Keratinocyte (primary cell): ENCODE data around the gene SDCCAG8. TPM values are rescaled to one million over a fixed set of nuclear protein-coding genes. Genes with fewer than 3 reads are reported as not detected.

ENCODE experiments used
- DNase-seq: peaks from one replicate; pipeline ENCODE4 v3.0.0-alpha.2; 2011; ENCODE audit warnings: low read depth, missing footprints, low spot score
- FAIRE-seq: peaks from 2 replicates; lab custom pipeline; 2011; peaks lifted over from hg19 to GRCh38; lab: Jason Lieb, UNC
- H2AFZ ChIP-seq: 2 replicates; pipeline ENCODE4 v1.6.0; 2012; ENCODE audit warnings: low read length, control low read depth, inconsistent platforms; ENCODE audit not compliant: control insufficient read depth
- H3K27ac ChIP-seq: 2 replicates; pipeline ENCODE4 v1.5.1; 2011; ENCODE audit warnings: low read length; ENCODE audit not compliant: control insufficient read depth, insufficient read depth
- H3K27me3 ChIP-seq: 3 replicates; pipeline ENCODE4 v1.6.0; 2011; ENCODE audit warnings: low read length; ENCODE audit not compliant: control insufficient read depth, insufficient read depth; ENCODE audit errors: extremely low read depth
- H3K36me3 ChIP-seq, 2 experiments: 2 replicates in 1 of 2; 3 replicates in 1 of 2; pipeline ENCODE4 v1.5.1; 2011; ENCODE audit warnings: low read length in 2 of 2, mild to moderate bottlenecking in 1 of 2; ENCODE audit not compliant: control insufficient read depth in 2 of 2, insufficient read depth in 2 of 2; ENCODE audit errors: extremely low read depth in 1 of 2
- H3K4me1 ChIP-seq: 3 replicates; pipeline ENCODE4 v1.5.1; 2011; ENCODE audit warnings: low read length; ENCODE audit not compliant: control insufficient read depth, insufficient read depth; ENCODE audit errors: extremely low read depth
- H3K4me2 ChIP-seq: 3 replicates; pipeline ENCODE4 v1.6.0; 2011; ENCODE audit warnings: low read depth, low read length; ENCODE audit not compliant: control insufficient read depth, insufficient read depth; ENCODE audit errors: extremely low read depth
- H3K4me3 ChIP-seq, 3 experiments: fragments of 200-600 bp in 1 of 3; sonication (generic) in 1 of 3; 2 replicates in 2 of 3; 3 replicates in 1 of 3; pipeline ENCODE4 v1.5.1; 2011 to 2016; ENCODE audit warnings: low read length in 3 of 3, mild to moderate bottlenecking in 3 of 3, control low read depth in 2 of 3, inconsistent platforms in 1 of 3, low read depth in 1 of 3, mixed read lengths in 1 of 3, mixed run types in 1 of 3, moderate library complexity in 1 of 3; ENCODE audit not compliant: control insufficient read depth in 2 of 3, insufficient read depth in 2 of 3; ENCODE audit errors: extremely low read depth in 1 of 3
- H3K79me2 ChIP-seq: 2 replicates; pipeline ENCODE4 v1.6.0; 2012; ENCODE audit warnings: low read length; ENCODE audit not compliant: control insufficient read depth, insufficient read depth
- H3K9ac ChIP-seq: 3 replicates; pipeline ENCODE4 v1.6.0; 2011; ENCODE audit warnings: low read length; ENCODE audit not compliant: control insufficient read depth, insufficient read depth; ENCODE audit errors: extremely low read depth
- H3K9me1 ChIP-seq: 3 replicates; pipeline ENCODE4 v1.6.0; 2011; ENCODE audit warnings: low read length; ENCODE audit not compliant: control insufficient read depth, insufficient read depth; ENCODE audit errors: extremely low read depth
- H3K9me3 ChIP-seq: 2 replicates; pipeline ENCODE4 v1.5.1; 2012; ENCODE audit warnings: low read depth, low read length; ENCODE audit not compliant: control insufficient read depth
- H4K20me1 ChIP-seq: 3 replicates; pipeline ENCODE4 v1.6.0; 2011; ENCODE audit warnings: low read length; ENCODE audit not compliant: control insufficient read depth, insufficient read depth; ENCODE audit errors: extremely low read depth
- EZH2 ChIP-seq: IDR thresholded peaks from one replicate; pipeline ENCODE4 v1.6.1; 2012; ENCODE audit warnings: inconsistent platforms, mild to moderate bottlenecking, low read length, moderate library complexity
- dilution Hi-C: fragments of 300-500 bp; cut with MboI; formaldehyde crosslinking; loops from one replicate; pipeline ENCODE4 v1.7.0; 2020; ENCODE audit warnings: low sequenced_read_pairs; ENCODE audit not compliant: extremely low pct_ligation_motif_present
- polyA plus RNA-seq, 5 experiments: library from polyadenylated mRNA; depleted of rRNA in 3 of 5; stranded (reverse) in 3 of 5; stranded (forward) in 1 of 5; unstranded in 1 of 5; fragments of >200 nt; gene quantifications; 1 replicate in 1 of 5; 2 replicates in 3 of 5; 3 replicates in 1 of 5; pipeline versions ENCODE4 v1.2.1 to v1.2.3, GENCODE V29; 2011 to 2012; ENCODE audit warnings: missing spikeins in 2 of 5, low read depth in 1 of 5, low replicate concordance in 1 of 5
- TF ChIP-seq, protein P1 (sequence below), 3 experiments: IDR thresholded peaks in 1 of 3; conservative IDR thresholded peaks in 1 of 3; optimal IDR thresholded peaks in 1 of 3; 2 replicates in 2 of 3; 3 replicates in 1 of 3; pipeline versions ENCODE3 to v1.5.1; 2011; ENCODE audit warnings: low read length in 3 of 3, mild to moderate bottlenecking in 3 of 3, moderate library complexity in 2 of 3, control low read depth in 1 of 3, inconsistent platforms in 1 of 3; ENCODE audit not compliant: insufficient read depth in 2 of 3; ENCODE audit errors: extremely low read depth in 1 of 3

SDCCAG8 gene
- polyA plus RNA-seq, 1 donor (not counting 4 experiments of a cell fraction or from before 2014, with no cell fraction given), result 61.6 TPM

GRCh38 chr1:243431591-243431990 lies 175.8 kb downstream of the SDCCAG8 start:
- TF ChIP-seq, protein P1, sequence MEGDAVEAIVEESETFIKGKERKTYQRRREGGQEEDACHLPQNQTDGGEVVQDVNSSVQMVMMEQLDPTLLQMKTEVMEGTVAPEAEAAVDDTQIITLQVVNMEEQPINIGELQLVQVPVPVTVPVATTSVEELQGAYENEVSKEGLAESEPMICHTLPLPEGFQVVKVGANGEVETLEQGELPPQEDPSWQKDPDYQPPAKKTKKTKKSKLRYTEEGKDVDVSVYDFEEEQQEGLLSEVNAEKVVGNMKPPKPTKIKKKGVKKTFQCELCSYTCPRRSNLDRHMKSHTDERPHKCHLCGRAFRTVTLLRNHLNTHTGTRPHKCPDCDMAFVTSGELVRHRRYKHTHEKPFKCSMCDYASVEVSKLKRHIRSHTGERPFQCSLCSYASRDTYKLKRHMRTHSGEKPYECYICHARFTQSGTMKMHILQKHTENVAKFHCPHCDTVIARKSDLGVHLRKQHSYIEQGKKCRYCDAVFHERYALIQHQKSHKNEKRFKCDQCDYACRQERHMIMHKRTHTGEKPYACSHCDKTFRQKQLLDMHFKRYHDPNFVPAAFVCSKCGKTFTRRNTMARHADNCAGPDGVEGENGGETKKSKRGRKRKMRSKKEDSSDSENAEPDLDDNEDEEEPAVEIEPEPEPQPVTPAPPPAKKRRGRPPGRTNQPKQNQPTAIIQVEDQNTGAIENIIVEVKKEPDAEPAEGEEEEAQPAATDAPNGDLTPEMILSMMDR (optimal IDR thresholded peaks at IDR 0.05 in 1 of 3, IDR thresholded peaks at IDR 0.05 in 1 of 3, conservative IDR thresholded peaks at IDR 0.05 in 1 of 3; ENCODE audit: extremely low read depth in 1 of 3, insufficient read depth in 2 of 3, low read length in 3 of 3), result no peak
- no peak for TF ChIP-seq EZH2
- Histone ChIP-seq H3K9me3 (no peaks in the 10 kb centered on the region), H3K9me1 (no peaks in the 10 kb centered on the region), H4K20me1 (no peaks in the 10 kb centered on the region), H3K9ac (no peak overlapping the region), H3K4me1 (no peaks in the 10 kb centered on the region), H3K79me2 (no peaks in the 10 kb centered on the region), H3K36me3 (peaks cover 8 to 13% of the 10 kb centered on the region in 2 experiments), H2AFZ (no peak overlapping the region), H3K4me3 (no peak overlapping the region), H3K27ac (no peak overlapping the region), H3K27me3 (no peaks in the 10 kb centered on the region), H3K4me2 (no peak overlapping the region)
- dilution Hi-C loops, result no loop called here
- no peak for DNase-seq
- no peak for FAIRE-seq

- no peak for DNase-seq
- H3K36me3 ChIP-seq, result peaks cover 8 to 11% of the 10 kb centered on the region in 2 experiments
- H3K27me3 ChIP-seq, result no peaks in the 10 kb centered on the region
- H4K20me1 ChIP-seq, result no peaks in the 10 kb centered on the region
- H2AFZ ChIP-seq, result no peak overlapping the region
- no peak overlapping the region for H3K4me2 ChIP-seq
- dilution Hi-C loops, result no loop called here
- FAIRE-seq, result no peak
- no peak overlapping the region for H3K9ac ChIP-seq
- no peaks in the 10 kb centered on the region for H3K9me3 ChIP-seq
- H3K4me3 ChIP-seq, result no peak overlapping the region
- H3K79me2 ChIP-seq, result no peaks in the 10 kb centered on the region
- TF ChIP-seq, protein P1 (optimal IDR thresholded peaks at IDR 0.05 in 1 of 3, IDR thresholded peaks at IDR 0.05 in 1 of 3, conservative IDR thresholded peaks at IDR 0.05 in 1 of 3; ENCODE audit: extremely low read depth in 1 of 3, insufficient read depth in 2 of 3, low read length in 3 of 3), result no peak
- H3K9me1 ChIP-seq, result no peaks in the 10 kb centered on the region
- H3K27ac ChIP-seq, result no peak overlapping the region
- no peaks in the 10 kb centered on the region for H3K4me1 ChIP-seq
Measured at GRCh38 chr1:243432136-243432535, 176.3 kb downstream of the SDCCAG8 start.
